Smooth muscle cell (in vitro differentiated cells): ENCODE measurements around the gene RBM25. TPM values are rescaled to one million over a fixed set of nuclear protein-coding genes. Genes with fewer than 3 reads are reported as not detected.

Experiments
- DNase-seq: peaks from one replicate; lab custom pipeline; 2025; ENCODE audit not compliant: unreplicated experiment; lab: John Stamatoyannopoulos, UW
- H2AFZ ChIP-seq: fragments of 200-600 bp; sonication (generic); 2 replicates; pipeline ENCODE4 v1.6.0; 2016; ENCODE audit warnings: antibody characterized with exemption, low read depth, mild to moderate bottlenecking
- H3F3A ChIP-seq: fragments of 200-600 bp; sonication (generic); 2 replicates; pipeline ENCODE4 v1.6.0; 2017; ENCODE audit warnings: antibody characterized with exemption, low read depth
- H3K27ac ChIP-seq: fragments of 200-600 bp; sonication (generic); 2 replicates; pipeline ENCODE4 v1.5.1; 2016; ENCODE audit warnings: low read depth, mild to moderate bottlenecking
- H3K27me3 ChIP-seq: fragments of 200-600 bp; sonication (generic); 2 replicates; pipeline ENCODE4 v1.6.1; 2016; ENCODE audit warnings: low read depth, mild to moderate bottlenecking
- H3K36me3 ChIP-seq: fragments of 200-600 bp; sonication (generic); 2 replicates; pipeline ENCODE4 v1.5.1; 2016; ENCODE audit warnings: low read depth
- H3K4me1 ChIP-seq: fragments of 200-600 bp; sonication (generic); 2 replicates; pipeline ENCODE4 v1.5.1; 2016; ENCODE audit warnings: low read depth
- H3K4me2 ChIP-seq: fragments of 200-600 bp; sonication (generic); 2 replicates; pipeline ENCODE4 v1.6.0; 2016; ENCODE audit warnings: mild to moderate bottlenecking
- H3K4me3 ChIP-seq: fragments of 200-600 bp; sonication (generic); 2 replicates; pipeline ENCODE4 v1.5.1; 2016; ENCODE audit warnings: mild to moderate bottlenecking
- H3K79me2 ChIP-seq: fragments of 200-600 bp; sonication (generic); 2 replicates; pipeline ENCODE4 v1.6.0; 2016; ENCODE audit warnings: low read depth, mild to moderate bottlenecking
- H3K9ac ChIP-seq: fragments of 200-600 bp; sonication (generic); 2 replicates; pipeline ENCODE4 v1.6.0; 2016; ENCODE audit warnings: low read depth
- H3K9me3 ChIP-seq: fragments of 200-600 bp; sonication (generic); replicated peaks from 2 replicates; pipeline ENCODE4 v1.5.1; 2016; ENCODE audit warnings: low read depth
- H4K20me1 ChIP-seq: fragments of 200-600 bp; sonication (generic); 2 replicates; pipeline ENCODE4 v1.6.0; 2016; ENCODE audit warnings: low read depth
- CTCF ChIP-seq: fragments of 200-600 bp; sonication (generic); IDR thresholded peaks from 2 replicates; pipeline ENCODE4 v1.5.1; 2017; ENCODE audit warnings: borderline replicate concordance, mild to moderate bottlenecking, antibody characterized with exemption; ENCODE audit not compliant: insufficient read depth, poor library complexity, severe bottlenecking
- WGBS: methylation state at CpG from one replicate; pipeline ENCODE4 v1.1.7; 2016; ENCODE audit warnings: low lambda C conversion rate; 5-methylcytosine and 5-hydroxymethylcytosine counted together
- polyA plus RNA-seq: library from polyadenylated mRNA; unstranded; fragments of >200 nt; fragmentation: Nextera tagmentation; extraction: Ambion mirVana; gene quantifications from 2 replicates; pipeline ENCODE4 v1.2.1, GENCODE V29; 2016
- small RNA-seq: library from RNA; depleted of rRNA; stranded (forward); fragments of <200 nt; gene quantifications from one replicate; pipeline ENCODE3, GENCODE V24; 2014
- total RNA-seq: library from RNA; depleted of rRNA; stranded (reverse); fragments of >200 nt; gene quantifications from 2 replicates; pipeline ENCODE4 v1.2.3, GENCODE V29; 2014

Gene RBM25
- total and polyA plus RNA-seq, 2 experiments from 2014 or later, result 42.0 to 76.0 TPM

GRCh38 chr14:73173092-73173735, 114.9 kb downstream of the RBM25 start:
- no peak for DNase-seq

More at GRCh38 chr14:73173092-73173735, 114.9 kb downstream of the RBM25 start:
- WGBS, result 89% methylated on average over 3 of the region's 3 CpGs
- Histone ChIP-seq H3K4me1 (no peaks in the 10 kb centered on the region), H3K27ac (no peak overlapping the region), H3K4me2 (no peak overlapping the region), H3K9me3 (no peaks in the 10 kb centered on the region), H3K4me3 (no peak overlapping the region), H3K27me3 (no peaks in the 10 kb centered on the region), H3K9ac (no peak overlapping the region), H3K79me2 (no peaks in the 10 kb centered on the region), H3F3A (no peaks in the 10 kb centered on the region), H3K36me3 (peaks cover 14% of the 10 kb centered on the region), H2AFZ (no peak overlapping the region), H4K20me1 (peaks cover 4% of the 10 kb centered on the region)
- TF ChIP-seq CTCF, result peak; percentile 50

Small RNA genes within 50 kb of the gene (small RNA-seq; reads per million reads assigned to genes)
- gene RN7SL586P, result not detected

Other genes starting within 250 kb of the RBM25 start
- gene DPF3, start 164.4 kb upstream of the RBM25 start, total RNA-seq, result 10.8 and 12.6 TPM in 2 replicates
- 3.6 and 4.9 TPM in 2 replicates for gene DPF3, start 164.4 kb upstream of the RBM25 start, polyA plus RNA-seq
- gene DCAF4, start 132.1 kb upstream of the RBM25 start, total RNA-seq, result 9.2 and 13.2 TPM in 2 replicates
- gene DCAF4, start 132.1 kb upstream of the RBM25 start, polyA plus RNA-seq, result 7.6 and 8.2 TPM in 2 replicates
- 15.9 and 20.1 TPM in 2 replicates for gene ZFYVE1, start 31.4 kb upstream of the RBM25 start, total RNA-seq
- 12.4 and 19.0 TPM in 2 replicates for gene ZFYVE1, start 31.4 kb upstream of the RBM25 start, polyA plus RNA-seq
- 40.6 and 55.1 TPM in 2 replicates for gene PSEN1, start 78.0 kb downstream of the RBM25 start, total RNA-seq
- gene PSEN1, start 78.0 kb downstream of the RBM25 start, polyA plus RNA-seq, result 34.5 and 37.7 TPM in 2 replicates
- gene PAPLN, start 179.0 kb downstream of the RBM25 start, total RNA-seq, result 1.5 and 4.3 TPM in 2 replicates
- 3.3 and 4.3 TPM in 2 replicates for gene PAPLN, start 179.0 kb downstream of the RBM25 start, polyA plus RNA-seq